ENCODE data around the gene UBE2QL1. TPM values are rescaled to one million over a fixed set of nuclear protein-coding genes. Genes with fewer than 3 reads are reported as not detected.

Gene UBE2QL1
- total RNA-seq, 1 experiment from 2014 or later, result 0.11 TPM

GRCh38 chr5:6404129-6404528 is 44.5 kb upstream of the UBE2QL1 start:
- H3K4me2 ChIP-seq (ENCODE audit: insufficient read depth, insufficient read length, low read length), result no peak overlapping the region
- no CpG with 5 or more reads among the region's 4 CpGs for WGBS (ENCODE audit: extremely low coverage, insufficient read length, low lambda C conversion rate)
- H3K27ac ChIP-seq (ENCODE audit: insufficient read length, low read depth, low read length), result no peak overlapping the region

More at GRCh38 chr5:6404129-6404528, 44.5 kb upstream of the UBE2QL1 start:
- Histone ChIP-seq H3K18ac (ENCODE audit: insufficient read length, low read depth, low read length) (no peak overlapping the region), H2BK12ac (ENCODE audit: insufficient read length, low read depth, low read length) (no peak overlapping the region), H2BK20ac (ENCODE audit: low read depth, low read length, poor library complexity, severe bottlenecking) (no peak overlapping the region), H2BK120ac (ENCODE audit: low read depth, low read length, poor library complexity, severe bottlenecking) (no peak overlapping the region), H3K27me3 (ENCODE audit: insufficient read depth, low read length) (no peaks in the 10 kb centered on the region), H2AFZ (ENCODE audit: low read length) (no peak overlapping the region), H2BK15ac (ENCODE audit: low read depth, low read length) (no peak overlapping the region), H3K9me3 (ENCODE audit: control insufficient read depth, low read depth, low read length) (no peaks in the 10 kb centered on the region), H3K79me2 (ENCODE audit: insufficient read depth, low read length) (no peaks in the 10 kb centered on the region), H3T11ph (ENCODE audit: low read length) (no peak overlapping the region), H4K8ac (replicated peaks; ENCODE audit: insufficient read length, low read depth, low read length) (no peak overlapping the region), H2AK5ac (ENCODE audit: insufficient read length, low read length) (no peak overlapping the region), H4K91ac (ENCODE audit: insufficient read length, low read depth, low read length) (no peak overlapping the region), H3K14ac (ENCODE audit: insufficient read depth, low read length) (no peak overlapping the region), H3K56ac (ENCODE audit: insufficient read length, low read depth, low read length) (no peak overlapping the region), H3K23me2 (ENCODE audit: insufficient read length, low read depth, low read length, poor library complexity, severe bottlenecking) (no peaks in the 10 kb centered on the region), H4K5ac (ENCODE audit: insufficient read length, low read depth, low read length) (no peak overlapping the region), H3K4me1 (ENCODE audit: insufficient read depth, low read length) (no peaks in the 10 kb centered on the region), H2BK5ac (ENCODE audit: insufficient read length, low read length) (no peak overlapping the region), H3K23ac (ENCODE audit: insufficient read length, low read depth, low read length) (no peak overlapping the region), H3K79me1 (ENCODE audit: insufficient read depth, low read depth, low read length, poor library complexity, severe bottlenecking) (no peaks in the 10 kb centered on the region), H3K9ac (ENCODE audit: extremely low read depth, insufficient read length, low read length) (no peak overlapping the region), H3K4ac (ENCODE audit: low read depth, low read length) (no peak overlapping the region), H4K20me1 (ENCODE audit: control insufficient read depth, insufficient read depth, insufficient read length) (no peaks in the 10 kb centered on the region)
- Mint-ChIP-seq H3K4me3 (no peak overlapping the region), H3K4me1 (peaks cover 4 to 9% of the 10 kb centered on the region in 2 experiments; a peak in 3 of 4 replicates), H3K9me3 (peaks cover 0 to 3% of the 10 kb centered on the region in 2 experiments; a peak in 1 of 5 replicates), H3K27me3 (ENCODE audit: low read depth) (peaks cover 2% of the 10 kb centered on the region), H3K36me3 (ENCODE audit: insufficient read depth in 1 of 3, low read depth in 3 of 3) (no peaks in the 10 kb centered on the region; a peak in 1 of 7 replicates), H3K27ac (no peak overlapping the region)
- DNase-seq, result no peak
- TF ChIP-seq, protein P1, sequence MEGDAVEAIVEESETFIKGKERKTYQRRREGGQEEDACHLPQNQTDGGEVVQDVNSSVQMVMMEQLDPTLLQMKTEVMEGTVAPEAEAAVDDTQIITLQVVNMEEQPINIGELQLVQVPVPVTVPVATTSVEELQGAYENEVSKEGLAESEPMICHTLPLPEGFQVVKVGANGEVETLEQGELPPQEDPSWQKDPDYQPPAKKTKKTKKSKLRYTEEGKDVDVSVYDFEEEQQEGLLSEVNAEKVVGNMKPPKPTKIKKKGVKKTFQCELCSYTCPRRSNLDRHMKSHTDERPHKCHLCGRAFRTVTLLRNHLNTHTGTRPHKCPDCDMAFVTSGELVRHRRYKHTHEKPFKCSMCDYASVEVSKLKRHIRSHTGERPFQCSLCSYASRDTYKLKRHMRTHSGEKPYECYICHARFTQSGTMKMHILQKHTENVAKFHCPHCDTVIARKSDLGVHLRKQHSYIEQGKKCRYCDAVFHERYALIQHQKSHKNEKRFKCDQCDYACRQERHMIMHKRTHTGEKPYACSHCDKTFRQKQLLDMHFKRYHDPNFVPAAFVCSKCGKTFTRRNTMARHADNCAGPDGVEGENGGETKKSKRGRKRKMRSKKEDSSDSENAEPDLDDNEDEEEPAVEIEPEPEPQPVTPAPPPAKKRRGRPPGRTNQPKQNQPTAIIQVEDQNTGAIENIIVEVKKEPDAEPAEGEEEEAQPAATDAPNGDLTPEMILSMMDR (conservative IDR thresholded peaks at IDR 0.05), result no peak
